ENCODE data around the gene RGL4.
A peak's percentile ranks its signal among the peaks of the same experiment; 100 is the strongest.
"Not testable (repeated sequence)": the region's sequence is repeated elsewhere in the genome, so short reads cannot be mapped to it uniquely, and the experiment has no call there.

Gene RGL4

DNA sequence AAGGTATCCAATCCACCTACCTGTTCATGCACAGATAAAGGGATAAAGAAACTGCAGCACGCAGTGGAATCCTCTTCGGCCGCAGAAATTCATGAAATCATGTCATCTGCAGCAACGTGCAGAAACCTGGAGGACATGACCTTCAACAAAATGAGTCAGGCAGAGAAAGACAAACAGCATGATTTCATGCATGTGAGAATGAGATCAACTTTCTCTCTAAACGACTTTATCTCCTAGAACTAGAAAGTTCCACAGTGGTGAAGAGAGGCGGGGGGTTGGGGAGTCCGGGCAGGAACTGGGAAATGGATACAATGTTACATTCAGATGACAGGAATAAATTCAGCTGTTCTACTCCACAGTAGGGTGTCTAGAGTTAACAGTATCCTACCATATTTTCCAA, 9.9 kb downstream of the RGL4 start:
- no peak for DNase-seq

DNA sequence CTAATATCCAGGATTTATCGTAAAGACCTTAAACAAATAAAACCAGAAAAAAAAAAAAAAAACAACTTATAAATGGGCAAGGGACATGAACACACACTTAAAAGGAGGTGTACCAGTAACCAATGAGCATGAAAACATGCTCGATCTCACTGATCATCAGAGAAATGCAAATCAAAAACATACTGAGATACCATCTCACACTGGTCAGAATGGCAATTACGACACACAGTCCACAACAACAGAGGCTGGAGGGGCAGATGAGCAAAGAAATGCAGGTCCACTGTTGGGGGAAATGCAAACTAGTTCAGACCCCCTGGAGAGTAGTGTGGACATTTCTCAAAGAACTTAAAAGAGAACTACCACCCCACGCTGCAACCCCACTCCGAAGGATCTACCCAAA, 13.2 kb downstream of the RGL4 start:
- DNase-seq = no peak

DNA sequence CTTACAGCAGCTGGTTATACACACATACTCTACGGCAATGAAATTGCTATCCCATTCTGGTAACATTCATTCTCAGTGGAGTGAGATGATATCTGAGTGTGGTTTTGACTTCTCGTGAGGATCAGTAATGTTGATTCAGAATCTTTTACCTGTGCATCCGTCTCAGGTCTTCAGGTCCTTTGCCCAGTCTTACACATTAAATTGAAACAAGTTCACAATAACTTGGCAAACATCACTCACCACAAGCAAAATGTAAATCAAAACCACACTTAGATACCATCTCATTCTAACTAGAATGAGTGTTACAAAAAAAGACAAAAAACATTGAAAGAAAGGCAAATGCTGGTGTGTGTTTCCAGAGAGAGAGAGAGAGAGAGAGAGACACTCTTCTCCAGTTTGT, 14.0 kb downstream of the RGL4 start:
- DNase-seq = no peak

DNA sequence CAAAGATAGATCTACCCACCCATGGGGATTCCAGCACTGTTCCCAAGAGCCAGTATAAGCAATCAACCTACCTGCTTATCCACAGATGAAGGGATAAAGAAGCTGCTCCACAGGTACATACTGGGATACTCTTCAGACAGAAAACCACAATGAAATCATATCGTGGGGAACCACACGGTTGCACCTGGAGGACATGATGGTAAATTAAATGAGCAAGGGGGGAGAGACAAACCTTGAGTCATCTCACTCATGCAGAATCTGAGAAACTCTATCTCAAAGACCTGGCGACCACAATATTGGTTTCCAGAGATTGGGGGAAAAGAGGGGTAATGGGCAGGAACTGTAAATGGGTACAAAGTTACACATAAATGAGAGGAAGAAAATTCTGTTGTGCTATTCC, 14.5 kb downstream of the RGL4 start:
- no peak for DNase-seq

DNA sequence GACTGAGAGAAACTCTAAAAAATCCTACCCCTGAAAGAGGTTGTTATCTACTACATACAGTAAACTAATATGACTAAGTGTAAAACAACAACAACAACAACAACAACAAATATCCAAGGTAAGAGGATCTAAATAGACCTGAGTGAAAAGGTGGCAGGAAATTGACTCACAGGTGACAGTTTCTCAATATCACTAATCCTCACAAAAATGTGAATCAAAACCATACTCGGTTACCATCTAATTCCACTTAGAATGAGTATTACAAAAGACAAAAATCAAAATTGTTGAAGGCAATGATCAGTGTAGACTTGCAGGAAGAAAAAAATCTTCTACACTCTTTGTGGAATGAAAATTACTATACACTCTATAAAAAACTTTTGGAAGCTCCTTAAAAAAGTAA, 17.5 kb downstream of the RGL4 start:
- no peak for DNase-seq

DNA sequence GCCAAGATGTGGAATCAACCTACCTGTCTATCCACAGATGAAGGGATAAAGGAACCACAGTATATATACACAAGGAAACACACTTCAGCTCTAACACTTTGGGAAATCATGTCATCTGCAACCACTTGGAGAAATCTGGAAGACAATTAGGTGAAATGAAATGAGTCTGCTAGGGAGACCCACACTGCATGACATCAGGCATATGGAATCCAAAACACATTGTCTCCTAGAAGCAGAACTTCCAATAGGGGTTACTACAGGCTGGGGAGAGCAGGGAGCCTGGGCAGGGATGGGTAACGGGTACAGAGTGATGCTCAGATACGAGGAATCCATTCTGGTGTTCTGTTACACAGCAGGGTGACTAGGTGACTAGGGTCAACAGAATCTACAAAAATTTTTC, 18.3 kb downstream of the RGL4 start:
- DNase-seq = no peak

DNA sequence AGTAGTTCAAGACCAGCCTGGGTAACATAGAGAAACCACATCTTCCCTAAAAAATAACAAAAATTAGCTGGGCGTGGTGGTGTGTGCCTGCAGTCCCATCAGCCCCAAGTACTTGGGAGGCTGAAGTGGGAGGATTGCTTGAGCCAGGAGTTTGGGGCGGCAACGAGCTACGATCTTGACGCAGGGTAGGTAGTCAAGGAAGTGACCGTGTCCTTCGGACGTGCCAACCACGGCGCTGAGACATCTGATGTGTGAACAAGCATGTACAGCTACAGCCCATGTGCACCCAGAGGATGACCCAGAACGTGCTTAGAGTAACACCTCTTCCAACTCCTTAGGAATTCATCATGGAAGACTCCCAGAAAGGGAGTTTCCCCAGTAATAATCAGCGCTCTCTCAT, 21.4 kb downstream of the RGL4 start:
- DNase-seq = no peak

DNA sequence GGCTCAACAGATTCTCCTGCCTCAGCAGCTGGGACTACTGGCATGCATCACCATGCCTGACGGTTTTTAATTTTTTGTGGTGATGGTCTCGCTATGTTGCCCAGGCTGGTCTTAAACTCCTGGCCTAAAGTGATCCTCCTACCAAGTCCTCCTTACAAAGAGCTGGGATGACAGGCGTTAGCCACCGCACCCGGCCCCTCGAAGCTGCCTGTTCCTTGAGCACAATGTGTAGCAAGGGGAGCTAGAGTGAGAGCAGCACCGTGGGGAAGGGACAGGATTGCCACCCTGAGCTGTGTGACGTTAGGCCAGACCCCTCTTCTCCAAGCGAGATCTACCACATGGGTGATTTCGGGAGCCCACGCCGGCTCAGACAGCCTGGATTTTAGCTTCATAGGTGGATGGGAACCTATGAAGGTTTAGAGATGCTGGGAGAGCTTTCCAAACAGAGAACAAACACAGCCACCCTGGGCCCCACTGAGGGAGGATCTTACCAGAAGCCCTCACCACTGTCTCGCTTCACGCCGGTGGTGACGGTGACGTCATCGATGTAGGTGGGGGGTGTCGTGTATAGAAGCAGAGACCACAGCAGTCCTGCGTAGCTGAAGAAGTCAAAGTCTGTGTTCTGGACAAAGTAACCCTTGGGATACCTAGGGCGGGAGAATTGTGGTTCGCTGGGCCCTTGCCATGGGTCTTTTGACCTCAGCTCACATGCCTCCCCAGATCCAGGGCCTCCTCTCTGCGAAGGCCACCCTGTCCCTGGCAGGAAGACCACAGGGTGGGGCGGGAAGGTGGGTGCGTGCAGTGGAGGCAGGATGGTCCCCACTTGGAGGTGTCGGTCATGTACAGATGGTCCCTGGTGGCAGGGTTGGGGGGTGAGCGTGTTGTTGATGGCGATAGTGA, 23.1 kb downstream of the RGL4 start:
- DNase-seq = no peak

DNA sequence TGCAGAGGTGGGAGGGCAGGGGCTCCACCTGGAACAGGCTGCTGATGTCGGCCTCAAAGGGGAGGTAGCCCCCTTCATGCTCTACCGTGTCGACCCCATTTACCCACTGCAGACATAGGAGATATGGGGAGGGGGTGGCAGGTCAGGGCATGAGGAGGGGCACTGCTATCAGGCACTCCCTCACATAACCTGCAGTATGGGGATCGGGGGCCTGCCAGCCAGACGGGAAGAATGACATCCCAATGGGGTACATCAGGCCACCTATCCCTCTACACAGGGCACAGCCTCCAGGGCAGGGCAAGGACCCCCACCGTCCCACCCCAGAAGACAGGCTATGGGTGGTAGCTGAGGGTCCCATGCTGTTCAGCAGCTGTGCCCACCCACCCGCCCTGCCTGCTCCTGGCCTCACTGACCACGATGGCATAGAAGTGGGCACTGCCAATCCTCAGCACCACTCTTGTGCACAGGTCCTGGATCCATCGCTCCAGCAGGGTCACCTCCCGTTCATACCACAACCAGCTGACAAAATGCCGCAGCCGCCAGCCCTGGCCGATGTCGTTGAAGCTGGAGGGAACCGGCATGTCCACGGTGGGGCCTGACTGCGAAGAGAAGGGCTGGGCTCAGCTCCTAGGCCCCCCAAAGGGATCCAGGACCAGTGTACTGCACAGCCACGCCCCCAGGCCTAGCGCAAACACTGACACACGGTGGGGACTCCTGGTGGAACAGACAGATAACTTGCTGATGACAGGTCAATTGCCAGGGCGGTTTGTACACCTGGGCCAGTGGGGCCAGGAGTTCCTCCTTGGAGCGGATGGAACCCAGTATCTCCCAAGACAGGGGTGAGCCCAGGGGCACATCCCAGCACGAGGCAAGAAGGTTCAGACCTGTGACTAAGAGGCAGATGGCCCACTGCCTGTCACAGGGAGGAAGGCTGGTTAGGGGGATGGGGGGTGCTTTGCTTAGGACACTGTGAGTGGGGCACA, 24.1 kb downstream of the RGL4 start:
- DNase-seq = no peak

DNA sequence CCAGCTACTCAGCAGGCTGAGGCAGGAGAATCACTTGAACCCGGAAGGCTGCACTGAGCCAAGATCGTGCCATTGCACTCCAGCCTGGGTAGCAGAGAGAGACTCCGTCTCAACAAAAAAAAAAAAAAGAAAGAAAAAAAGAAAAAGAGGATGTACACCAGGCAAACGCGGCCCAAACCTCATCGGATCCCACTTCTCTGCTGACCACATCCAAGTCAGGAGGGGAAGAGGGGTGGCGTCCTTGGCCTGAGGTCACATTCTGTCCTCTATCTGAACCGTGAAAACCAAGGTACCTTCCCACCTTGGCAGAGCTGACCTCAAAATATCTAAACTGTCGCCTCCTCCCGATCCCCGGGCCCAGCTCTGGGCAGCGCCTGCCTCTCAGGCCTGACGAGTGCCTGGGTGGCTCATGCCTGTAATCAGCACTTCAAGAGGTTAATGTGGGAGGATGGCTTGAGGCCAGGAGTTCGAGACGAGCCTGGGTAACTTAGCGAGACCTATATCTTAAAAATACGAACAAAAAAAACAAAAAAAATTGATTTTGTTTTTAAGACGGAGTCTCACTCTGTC, 25.1 kb downstream of the RGL4 start:
- DNase-seq = no peak

DNA sequence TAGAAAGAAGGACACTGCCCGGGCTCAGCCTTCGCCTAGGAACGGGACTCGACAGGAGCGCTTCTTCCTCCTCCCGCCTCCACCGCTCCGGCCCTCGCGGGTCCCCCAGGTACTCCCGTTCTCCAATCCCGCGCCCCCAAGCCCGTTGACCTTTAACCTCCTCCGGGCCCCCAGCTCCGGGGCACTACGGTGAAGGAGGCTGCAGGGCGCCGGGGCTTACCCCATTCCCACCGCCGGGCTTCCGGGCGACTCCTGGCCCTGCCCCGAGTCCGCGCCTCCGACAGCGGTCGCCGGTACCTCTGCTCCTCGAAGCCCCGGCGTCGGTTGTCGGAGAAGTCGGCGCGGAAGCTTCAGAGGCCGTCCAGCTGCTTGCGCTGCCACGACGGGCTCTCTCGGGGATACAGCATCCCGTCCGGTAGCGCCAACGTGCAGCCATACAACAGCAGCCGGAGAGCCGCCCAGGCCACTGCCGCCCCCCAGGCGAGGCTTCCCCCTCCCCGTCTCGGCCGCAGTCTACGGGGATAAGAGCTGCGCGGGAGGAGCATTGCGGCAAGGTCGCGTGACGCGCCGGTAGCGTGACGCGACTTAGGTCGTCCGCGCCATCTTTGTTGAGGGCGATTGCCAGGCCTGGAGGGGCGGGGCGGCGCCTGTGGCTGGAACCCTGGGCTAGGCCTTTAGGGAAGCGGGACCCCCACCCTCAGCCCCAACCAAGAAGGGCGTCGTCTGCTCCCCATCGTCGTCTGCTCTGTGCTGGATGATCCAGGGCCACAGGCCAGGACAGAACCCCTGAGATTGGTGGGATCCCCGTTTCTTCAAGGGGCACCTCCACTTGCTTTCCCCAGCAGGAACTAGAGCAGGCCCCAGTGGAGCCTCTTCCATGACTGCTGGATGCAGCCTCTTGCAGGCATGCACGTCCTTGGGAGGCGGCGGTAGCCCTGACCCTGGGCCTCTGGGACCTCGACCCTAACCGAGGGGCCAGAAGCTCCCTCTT, 26.3 kb downstream of the RGL4 start:
- DNase-seq = peak; percentile 56 to 68

DNA sequence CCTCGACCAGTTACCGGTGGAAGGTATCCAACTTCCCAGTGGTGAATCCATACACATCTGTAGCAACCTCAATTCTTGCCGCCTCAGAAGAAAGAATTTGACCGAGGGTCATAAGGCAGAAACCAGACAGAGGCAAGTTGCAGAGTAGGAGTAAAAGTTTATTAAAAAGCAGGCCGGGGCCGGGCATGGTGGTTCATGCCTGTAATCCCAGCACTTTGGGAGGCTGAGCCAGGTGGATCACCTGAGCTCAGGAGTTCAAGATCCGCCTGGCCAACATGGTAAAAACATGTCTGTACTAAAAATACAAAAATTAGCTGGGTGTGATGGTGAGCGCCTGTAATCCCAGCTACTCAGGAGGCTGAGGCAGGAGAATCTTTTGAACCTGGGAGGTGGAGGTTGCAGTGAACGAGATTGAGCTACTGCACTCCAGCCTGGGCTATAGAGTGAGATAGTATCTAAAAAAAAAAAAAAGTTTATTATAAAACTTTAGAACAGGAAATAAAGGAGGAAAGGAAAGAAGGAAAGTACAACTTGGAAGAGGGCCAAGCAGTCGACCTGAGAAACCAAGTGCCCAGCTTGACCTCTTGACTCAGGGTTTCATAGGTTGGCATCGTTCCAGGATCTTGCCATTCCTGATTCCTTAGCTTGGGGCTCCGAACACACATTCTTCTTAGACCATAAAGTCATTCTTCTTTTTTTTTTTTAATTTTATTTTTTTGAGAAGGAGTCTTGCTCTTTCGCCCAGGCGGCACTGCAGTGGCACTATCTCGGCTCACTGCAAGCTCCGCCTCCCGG, 27.8 kb downstream of the RGL4 start:
- no peak for DNase-seq

DNA sequence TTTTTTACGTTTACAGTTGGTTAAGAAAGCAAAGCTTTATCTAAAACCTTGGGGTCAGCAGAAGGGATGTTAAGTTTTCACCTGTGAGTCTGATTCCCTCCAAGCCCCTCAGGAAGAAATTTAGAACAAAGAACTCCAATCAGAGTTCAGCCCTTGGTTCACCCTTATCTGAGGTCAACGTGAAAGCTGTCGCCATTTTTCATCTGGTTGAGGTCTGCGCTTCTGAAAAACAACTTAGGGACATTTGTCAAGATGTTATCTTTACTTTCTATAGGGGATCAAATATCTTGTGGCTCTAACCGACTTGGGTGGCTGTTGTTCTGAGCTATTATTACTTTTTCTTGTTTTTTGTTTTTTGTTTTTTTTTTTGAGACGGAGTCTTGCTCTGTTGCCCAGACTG, 30.0 kb downstream of the RGL4 start:
- DNase-seq = no peak

DNA sequence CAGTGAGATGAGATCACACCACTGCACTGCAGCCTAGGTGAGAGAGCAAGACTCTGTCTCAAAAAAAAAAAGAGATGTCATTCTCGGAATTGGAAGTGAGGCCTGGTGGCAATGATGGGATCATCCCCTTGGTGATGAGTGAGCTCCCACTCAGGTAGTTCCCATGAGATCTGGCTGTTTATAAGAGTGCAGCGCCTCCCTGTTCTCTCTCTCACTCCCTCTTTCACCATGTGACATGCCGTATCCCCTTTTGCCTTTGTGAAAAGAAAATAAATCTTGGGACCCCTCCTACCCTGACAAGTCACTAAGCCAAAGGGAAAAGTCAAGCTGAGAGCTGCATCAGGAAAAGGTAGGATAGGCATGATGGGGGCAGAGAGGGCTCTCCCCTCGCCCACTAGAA, 31.3 kb downstream of the RGL4 start:
- DNase-seq = no peak

DNA sequence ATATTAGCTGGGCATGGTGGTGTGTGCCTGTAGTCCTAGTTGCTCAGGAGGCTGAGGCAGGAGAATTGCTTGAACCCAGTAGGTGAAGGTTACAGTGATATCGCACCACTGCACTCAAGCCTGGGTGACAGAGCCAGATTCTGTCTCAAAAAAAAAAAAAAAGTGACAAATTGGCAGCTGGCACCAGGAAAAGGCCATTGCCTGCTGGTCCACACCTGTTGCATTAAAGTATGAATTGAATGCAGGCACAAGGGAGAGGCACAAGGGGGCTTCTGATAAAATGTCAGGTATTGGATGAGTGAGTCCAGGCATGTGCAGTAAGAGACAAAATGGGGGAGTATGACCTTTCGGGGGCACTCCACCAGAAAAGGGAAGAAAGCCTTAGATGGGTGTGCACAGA, 31.9 kb downstream of the RGL4 start:
- DNase-seq = no peak

DNA sequence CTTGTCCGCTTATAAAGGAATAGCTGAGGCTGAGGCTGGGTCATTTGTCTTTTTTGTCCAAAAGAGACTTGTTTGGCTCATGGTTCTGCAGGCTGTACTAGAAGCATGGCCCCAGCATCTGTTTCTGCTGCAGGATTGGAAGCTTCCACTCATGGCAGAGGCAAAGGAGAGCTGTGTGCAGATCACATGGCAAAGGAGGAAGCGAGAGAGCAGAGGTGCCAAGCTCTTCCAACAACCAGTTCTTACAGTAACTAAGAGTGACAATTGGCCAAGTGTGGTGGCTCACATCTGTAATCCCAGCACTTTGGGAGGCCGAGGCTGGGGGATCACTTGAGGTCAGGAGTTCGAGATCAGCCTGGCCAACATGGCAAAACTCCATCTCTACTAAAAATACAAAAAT, 37.3 kb downstream of the RGL4 start:
- not testable (repeated sequence) for DNase-seq

DNA sequence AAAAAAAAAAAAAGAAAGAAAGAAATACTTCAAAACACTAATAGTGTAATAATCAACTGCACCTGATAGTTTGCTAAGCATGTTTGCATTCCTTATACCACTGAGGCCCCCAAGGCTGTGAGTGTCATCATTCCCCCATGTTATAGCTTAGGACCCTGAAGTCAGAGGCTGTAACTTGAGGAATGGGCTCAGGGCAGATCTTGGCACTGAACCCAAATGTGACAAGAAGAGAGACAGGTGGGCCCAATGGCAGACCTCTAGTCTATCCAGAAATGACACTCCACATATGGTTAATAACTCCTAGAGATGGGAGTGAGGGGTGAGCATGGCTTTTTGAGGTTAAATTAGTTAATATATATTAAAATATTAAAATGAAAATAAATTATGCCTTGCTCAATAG, 46.9 kb downstream of the RGL4 start:
- no peak for DNase-seq

DNA sequence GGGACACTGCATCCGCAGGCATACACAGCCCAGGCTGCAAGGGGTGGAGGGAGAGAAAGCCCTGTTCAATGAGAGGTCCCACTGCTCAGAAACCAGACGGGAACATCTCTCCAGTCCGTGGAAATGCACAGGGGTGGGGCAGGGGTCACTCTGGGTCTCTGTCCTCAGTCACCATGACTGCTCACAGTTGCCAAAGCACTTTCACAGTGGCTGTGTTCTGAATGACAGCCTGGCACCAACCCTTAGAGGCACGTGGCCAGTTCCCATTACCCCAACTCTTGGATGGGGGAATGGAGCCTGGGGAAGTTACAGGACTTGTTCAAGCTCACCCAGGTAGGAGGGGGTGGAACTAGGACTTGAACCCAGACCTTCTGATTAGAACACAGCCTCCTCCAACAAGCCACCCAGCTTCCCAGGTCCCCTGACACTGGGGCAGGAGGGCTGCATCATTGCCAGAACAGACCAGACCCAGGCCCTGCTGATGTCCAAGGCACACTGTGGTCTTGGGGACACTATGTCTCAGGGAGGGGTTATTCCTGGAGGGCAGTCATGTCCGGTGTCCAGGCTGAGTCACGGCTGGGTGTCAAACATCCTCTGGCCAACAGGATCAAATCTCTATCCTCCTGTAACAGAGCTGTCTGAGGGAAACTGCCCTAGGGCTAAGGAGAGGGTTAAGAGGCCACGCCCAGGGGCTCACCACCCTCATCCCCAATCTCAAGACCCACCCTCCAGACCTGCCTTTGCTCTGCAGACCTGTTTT, 51.9 kb downstream of the RGL4 start:
- DNase-seq = no peak

DNA sequence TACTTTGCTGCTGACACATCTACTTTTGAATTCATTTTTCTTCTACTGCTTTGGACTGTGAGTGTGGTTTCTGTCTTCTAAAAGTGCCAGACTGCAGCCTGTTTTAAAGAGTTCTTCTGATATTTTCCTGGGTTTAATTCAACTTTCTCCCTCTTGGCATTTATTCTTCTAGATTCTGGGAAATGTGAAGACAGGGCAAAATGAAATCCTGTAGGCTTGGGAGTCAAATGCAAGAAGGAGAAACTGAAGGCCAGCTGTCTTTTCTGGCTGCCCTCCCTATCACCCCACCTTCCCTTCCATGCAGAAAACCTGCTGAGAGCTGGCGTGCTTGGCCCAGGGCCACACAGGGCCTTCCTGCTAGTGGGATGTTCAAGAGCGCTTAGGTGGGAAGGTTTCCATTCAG, 52.5 kb downstream of the RGL4 start:
- no peak for DNase-seq

DNA sequence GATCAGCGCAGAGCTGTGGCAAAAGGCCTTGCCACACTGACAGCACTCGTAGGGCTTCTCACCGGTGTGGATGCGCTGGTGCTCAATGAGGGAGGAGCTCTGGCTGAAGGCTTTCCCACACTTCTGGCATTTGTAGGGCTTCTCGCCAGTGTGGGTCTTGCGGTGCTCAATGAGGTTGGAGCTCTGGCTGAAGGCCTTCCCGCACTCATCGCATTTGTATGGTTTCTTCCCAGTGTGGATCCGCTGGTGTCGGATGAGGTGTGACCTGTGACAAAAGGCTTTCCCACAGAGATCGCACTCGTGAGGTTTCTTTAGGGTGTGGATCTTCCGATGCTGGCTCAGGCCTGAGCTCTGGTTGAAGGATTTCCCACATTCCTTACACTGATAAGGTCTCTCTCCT, 53.2 kb downstream of the RGL4 start:
- no peak for DNase-seq

DNA sequence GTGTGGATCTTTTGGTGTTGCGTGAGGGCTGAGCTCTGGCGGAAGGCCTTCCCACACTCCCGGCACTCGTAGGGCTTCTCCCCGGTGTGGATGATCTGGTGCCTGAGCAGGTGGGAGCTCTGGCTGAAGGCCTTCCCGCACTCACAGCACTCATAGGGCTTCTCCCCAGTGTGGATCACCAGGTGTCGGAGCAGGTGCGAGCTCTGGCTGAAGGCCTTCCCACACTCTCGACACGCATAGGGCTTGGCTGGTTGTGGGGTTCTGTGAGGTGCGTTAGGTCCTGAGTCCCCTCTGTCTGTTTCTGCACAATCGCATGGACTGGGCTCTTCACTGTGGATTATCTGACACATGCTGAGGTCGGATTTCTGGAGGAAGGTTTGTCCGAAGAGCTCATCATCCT, 53.7 kb downstream of the RGL4 start:
- no peak for DNase-seq
